Tibial nerve (tissue), 4 donors: ENCODE results near the gene FAM171A1. TPM values are rescaled to one million over a fixed set of nuclear protein-coding genes. Genes with fewer than 3 reads are reported as not detected.

Experiments used
- DNase-seq, 2 donors: peaks; one replicate each; pipeline ENCODE4 v3.0.0-alpha.2; 2019; ENCODE audit warnings: low spot score in 2 of 2
- H3K27ac ChIP-seq, 4 donors: fragments of 200-600 bp; sonication (generic) in 3 of 4; one replicate each; pipeline ENCODE4 v1.5.1; 2017 to 2019; ENCODE audit warnings: mild to moderate bottlenecking in 1 of 4
- H3K27me3 ChIP-seq, 2 donors: fragments of 200-600 bp; sonication (generic) in 1 of 2; one replicate each; pipeline versions ENCODE4 v1.5.1 to v1.6.0; 2017 to 2019
- H3K36me3 ChIP-seq, 3 donors: fragments of 200-600 bp; sonication (generic); one replicate each; pipeline ENCODE4 v1.5.1; 2018 to 2019
- H3K4me1 ChIP-seq, 4 donors: fragments of 200-600 bp; sonication (generic) in 3 of 4; one replicate each; pipeline ENCODE4 v1.5.1; 2017 to 2019
- H3K4me3 ChIP-seq, 4 donors: fragments of 200-600 bp; sonication (generic) in 3 of 4; one replicate each; pipeline ENCODE4 v1.5.1; 2017 to 2019; ENCODE audit warnings: mild to moderate bottlenecking in 1 of 4, moderate library complexity in 1 of 4
- H3K9me3 ChIP-seq, 4 donors: fragments of 200-600 bp; sonication (generic) in 3 of 4; one replicate each; pipeline ENCODE4 v1.5.1; 2017 to 2019
- CTCF ChIP-seq, 5 experiments: fragments of 200-600 bp in 3 of 5; fragments of 450-650 bp in 2 of 5; sonication (generic) in 3 of 5; IDR thresholded peaks; one replicate each; pipeline ENCODE4 v1.5.1; 2016 to 2019; ENCODE audit warnings: antibody characterized with exemption in 5 of 5, mild to moderate bottlenecking in 3 of 5, moderate library complexity in 2 of 5
- EP300 ChIP-seq, 2 donors: sonication (generic); formaldehyde crosslinking; IDR thresholded peaks; one replicate each; pipeline ENCODE4 v1.6.1; 2017; ENCODE audit warnings: antibody characterized with exemption in 2 of 2, mild to moderate bottlenecking in 1 of 2
- POLR2A ChIP-seq, 2 donors: fragments of 450-650 bp; IDR thresholded peaks; one replicate each; pipeline ENCODE4 v1.6.1; 2017; ENCODE audit warnings: antibody characterized with exemption in 2 of 2, mild to moderate bottlenecking in 2 of 2, moderate library complexity in 2 of 2
- WGBS, 2 donors: methylation state at CpG; one replicate each; pipeline ENCODE4 v1.1.5; 2018; 5-methylcytosine and 5-hydroxymethylcytosine counted together
- total RNA-seq, 4 donors: library from RNA; depleted of rRNA; stranded (reverse); fragments of >200 nt; gene quantifications; one replicate each; pipeline ENCODE4 v1.1.0, GENCODE V29; 2016

FAM171A1 gene
- total RNA-seq, 4 donors from 2014 or later = 15.3 to 31.2 (median 21.2) TPM

- no peak for TF ChIP-seq CTCF (IDR thresholded peaks at IDR 0.05)
- no peak for TF ChIP-seq POLR2A (IDR thresholded peaks at IDR 0.05)
- no peak for TF ChIP-seq EP300 (IDR thresholded peaks at IDR 0.05)
- Histone ChIP-seq H3K27me3 (no peaks in the 10 kb centered on the region), H3K9me3 (no peaks in the 10 kb centered on the region), H3K36me3 (no peaks in the 10 kb centered on the region), H3K4me1 (peaks cover 0 to 38% (median 5%) of the 10 kb centered on the region in 4 donors), H3K4me3 (no peak overlapping the region), H3K27ac (no peak overlapping the region)
- no peak for DNase-seq
- 69 to 74% methylated on average over 8 of the region's 8 CpGs for WGBS, 2 donors
Measured at GRCh38 chr10:15367296-15368085, 3.6 kb downstream of the FAM171A1 start.

- no peaks in the 10 kb centered on the region for H3K9me3 ChIP-seq
- DNase-seq = no peak
- 94 to 100% methylated on average over 1 of the region's 1 CpG for WGBS, 2 donors
- H3K4me1 ChIP-seq = peaks cover 0 to 34% (median 5%) of the 10 kb centered on the region in 4 donors
- no peak overlapping the region for H3K27ac ChIP-seq
- H3K4me3 ChIP-seq = no peak overlapping the region
- no peaks in the 10 kb centered on the region for H3K36me3 ChIP-seq
- TF ChIP-seq CTCF (IDR thresholded peaks at IDR 0.05) (no peak), POLR2A (IDR thresholded peaks at IDR 0.05) (no peak), EP300 (IDR thresholded peaks at IDR 0.05) (no peak)
- H3K27me3 ChIP-seq = no peaks in the 10 kb centered on the region
Measured at GRCh38 chr10:15365692-15366091, 5.4 kb downstream of the FAM171A1 start.

- Histone ChIP-seq H3K27me3 (no peaks in the 10 kb centered on the region), H3K4me3 (no peak overlapping the region), H3K27ac (no peak overlapping the region), H3K9me3 (no peaks in the 10 kb centered on the region), H3K36me3 (no peaks in the 10 kb centered on the region), H3K4me1 (peaks cover 0 to 32% (median 1%) of the 10 kb centered on the region in 4 donors)
- WGBS, 2 donors = 90 to 91% methylated on average over 4 of the region's 4 CpGs
- no peak for DNase-seq
- no peak for TF ChIP-seq EP300 (IDR thresholded peaks at IDR 0.05)
- no peak for TF ChIP-seq CTCF (IDR thresholded peaks at IDR 0.05)
- no peak for TF ChIP-seq POLR2A (IDR thresholded peaks at IDR 0.05)
Measured at GRCh38 chr10:15364001-15364400, 7.1 kb downstream of the FAM171A1 start.

- WGBS, 2 donors = 71 to 75% methylated on average over 7 of the region's 7 CpGs
- Histone ChIP-seq H3K9me3 (no peaks in the 10 kb centered on the region), H3K27me3 (no peaks in the 10 kb centered on the region), H3K36me3 (no peaks in the 10 kb centered on the region), H3K4me3 (no peak overlapping the region), H3K4me1 (peaks cover 0 to 23% (median 0%) of the 10 kb centered on the region in 4 donors), H3K27ac (no peak overlapping the region)
- TF ChIP-seq EP300 (IDR thresholded peaks at IDR 0.05) (no peak), POLR2A (IDR thresholded peaks at IDR 0.05) (no peak), CTCF (IDR thresholded peaks at IDR 0.05) (no peak)
- no peak for DNase-seq
Measured at GRCh38 chr10:15363031-15363430, 8.1 kb downstream of the FAM171A1 start.

GRCh38 chr10:15361131-15361530, 10.0 kb downstream of the FAM171A1 start:
- TF ChIP-seq EP300 (IDR thresholded peaks at IDR 0.05) (no peak), CTCF (IDR thresholded peaks at IDR 0.05) (no peak), POLR2A (IDR thresholded peaks at IDR 0.05) (no peak)
- Histone ChIP-seq H3K4me1 (peaks cover 0 to 8% (median 0%) of the 10 kb centered on the region in 4 donors), H3K36me3 (no peaks in the 10 kb centered on the region), H3K9me3 (no peaks in the 10 kb centered on the region), H3K27me3 (no peaks in the 10 kb centered on the region), H3K27ac (no peak overlapping the region), H3K4me3 (no peak overlapping the region)
- WGBS, 2 donors = 67 to 74% methylated on average over 3 of the region's 3 CpGs
- DNase-seq = no peak
